HG02870 (cell line): ENCODE data around the gene PGAM2.

Experiments
- ATAC-seq: cut with Tn5 transposase; IDR thresholded peaks from one replicate; pipeline ENCODE4 v1.9.1; 2021; ENCODE audit warnings: mild to moderate bottlenecking, moderate library complexity; ENCODE audit not compliant: unreplicated experiment

Gene PGAM2

DNA sequence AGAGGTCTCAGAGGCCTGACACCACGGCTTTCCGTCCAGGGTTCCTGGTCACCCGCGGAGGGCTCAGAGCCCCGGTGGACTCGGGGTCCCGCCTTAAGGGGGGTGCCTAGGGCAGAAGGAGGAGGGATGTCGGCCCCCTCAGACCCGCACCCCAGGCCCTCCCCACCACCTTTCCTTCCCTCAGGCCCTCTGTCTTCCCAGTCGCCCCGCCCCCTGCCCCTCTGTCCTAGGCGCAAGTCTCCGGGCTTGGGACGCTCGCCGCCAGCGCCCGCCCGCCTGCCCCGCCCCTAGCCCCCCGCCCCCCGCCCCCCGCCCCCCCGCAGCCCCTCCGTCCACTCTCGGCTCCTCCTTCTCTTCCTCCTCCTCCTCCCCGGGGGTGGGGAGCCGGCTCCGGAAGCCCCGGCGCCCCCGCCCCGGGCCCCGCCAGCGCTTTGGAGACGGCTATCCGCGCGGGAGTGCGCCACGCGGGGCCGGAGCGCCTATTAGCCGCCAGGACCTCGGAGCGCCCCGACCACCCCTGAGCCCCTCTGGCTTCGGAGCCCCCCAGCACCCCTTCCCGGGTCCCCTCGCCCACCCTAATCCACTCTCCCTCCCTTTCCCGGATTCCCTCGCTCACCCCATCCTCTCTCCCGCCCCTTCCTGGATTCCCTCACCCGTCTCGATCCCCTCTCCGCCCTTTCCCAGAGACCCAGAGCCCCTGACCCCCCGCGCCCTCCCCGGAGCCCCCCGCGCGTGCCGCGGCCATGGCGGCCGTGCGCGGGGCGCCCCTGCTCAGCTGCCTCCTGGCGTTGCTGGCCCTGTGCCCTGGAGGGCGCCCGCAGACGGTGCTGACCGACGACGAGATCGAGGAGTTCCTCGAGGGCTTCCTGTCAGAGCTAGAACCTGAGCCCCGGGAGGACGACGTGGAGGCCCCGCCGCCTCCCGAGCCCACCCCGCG, 38.8 kb upstream of the PGAM2 start, which contains the start of gene AEBP1:
Gene AEBP1, plus strand, starts transcription at position 423 of the 937 bp plus-strand sequence. Its CDS starts 321 bp downstream, at position 744.
- ATAC-seq: no peak

DNA sequence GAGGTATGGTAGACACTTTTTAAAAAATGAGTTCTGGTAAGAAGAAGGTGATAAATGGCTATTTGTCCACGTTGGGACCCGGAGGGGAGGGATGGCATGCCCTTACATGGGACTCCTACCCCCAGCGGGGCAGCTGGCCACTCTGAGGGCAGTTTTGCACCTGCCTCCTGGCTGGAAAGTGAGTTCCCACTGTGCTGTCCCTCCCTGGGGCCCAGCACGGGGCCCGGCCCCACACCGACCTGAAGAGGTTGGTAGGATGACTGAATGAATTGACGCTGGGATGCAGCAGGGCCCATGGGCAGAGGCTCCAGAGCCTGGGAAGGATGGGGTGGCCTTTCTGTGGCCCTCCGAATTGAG, 38.2 kb upstream of the PGAM2 start:
- no peak for ATAC-seq

DNA sequence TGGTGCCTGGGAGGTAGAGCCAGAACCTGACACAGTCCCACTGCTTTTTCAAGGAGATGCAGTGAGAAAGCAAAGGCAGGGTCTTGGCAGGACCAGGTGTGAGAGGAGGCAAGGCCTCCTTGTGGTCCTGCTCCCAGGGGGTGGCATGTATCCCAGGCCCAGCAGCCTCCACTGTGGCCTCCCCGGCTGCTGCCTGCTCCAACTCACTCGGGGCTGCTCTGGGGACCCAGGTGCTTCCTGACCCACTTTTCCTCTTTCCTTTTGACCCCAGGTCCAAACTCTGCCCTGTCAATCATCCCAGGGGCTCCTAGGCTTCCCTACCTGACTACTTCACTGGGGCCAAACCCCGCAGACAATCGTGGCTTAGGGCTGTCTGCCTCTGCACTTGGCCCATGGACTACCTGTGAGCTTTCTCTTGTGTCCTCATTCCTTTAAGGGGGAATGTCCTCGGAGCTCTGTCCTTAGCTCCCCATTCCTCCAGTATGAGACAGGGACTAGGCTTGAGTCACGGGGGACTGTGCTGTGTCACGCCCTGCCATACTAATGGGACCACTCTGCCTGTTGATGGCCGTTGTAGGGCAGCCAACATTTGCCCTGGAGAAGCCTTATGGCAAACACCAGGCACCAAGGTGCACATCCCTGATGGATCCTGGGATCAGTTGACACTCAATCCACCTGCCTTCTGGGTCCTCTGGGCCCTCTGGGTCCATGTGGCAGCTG, 37.6 kb upstream of the PGAM2 start:
- ATAC-seq: no peak

DNA sequence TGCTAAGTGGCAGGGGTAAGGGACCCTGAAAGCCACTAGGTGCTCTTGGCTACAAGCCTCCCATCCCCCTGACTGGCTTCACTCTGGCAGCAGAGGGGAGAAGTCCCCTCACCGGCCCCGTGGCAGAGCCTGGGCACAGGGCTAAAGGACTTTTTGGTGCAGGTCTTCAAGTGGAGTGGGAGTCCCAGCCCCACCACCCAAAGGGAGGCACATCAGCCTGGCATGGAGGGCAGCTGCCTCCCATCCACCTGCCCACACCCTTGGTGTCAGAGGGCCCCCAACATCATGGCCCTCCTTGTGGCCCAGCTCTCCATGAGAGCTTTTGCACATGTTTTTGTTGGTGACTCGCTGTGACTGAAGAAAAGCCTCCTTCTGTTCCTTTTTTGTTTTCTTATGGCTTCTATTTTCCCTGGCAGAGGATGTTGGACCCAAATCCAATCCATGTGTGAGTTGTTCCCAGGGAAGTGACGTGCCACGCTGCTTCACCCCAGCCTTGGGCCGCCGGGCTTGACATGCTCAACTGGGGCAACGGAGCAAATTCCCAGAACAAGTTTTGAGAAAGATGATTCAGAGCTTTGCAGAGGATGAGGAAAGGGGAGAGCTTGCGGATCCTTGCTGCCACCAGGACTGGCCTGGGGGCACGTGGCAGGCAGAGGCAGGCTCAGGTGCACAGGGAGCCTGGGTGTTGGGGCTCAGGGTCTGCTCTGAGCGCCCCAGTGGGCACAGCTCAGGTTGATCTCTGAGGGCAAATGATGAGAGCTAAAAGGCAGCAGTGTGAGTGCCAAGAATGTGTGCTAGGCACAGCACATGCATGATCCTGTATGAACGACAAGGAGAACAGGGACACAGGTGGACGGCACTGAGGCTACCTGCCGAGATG, 36.8 kb upstream of the PGAM2 start:
- ATAC-seq: no peak

DNA sequence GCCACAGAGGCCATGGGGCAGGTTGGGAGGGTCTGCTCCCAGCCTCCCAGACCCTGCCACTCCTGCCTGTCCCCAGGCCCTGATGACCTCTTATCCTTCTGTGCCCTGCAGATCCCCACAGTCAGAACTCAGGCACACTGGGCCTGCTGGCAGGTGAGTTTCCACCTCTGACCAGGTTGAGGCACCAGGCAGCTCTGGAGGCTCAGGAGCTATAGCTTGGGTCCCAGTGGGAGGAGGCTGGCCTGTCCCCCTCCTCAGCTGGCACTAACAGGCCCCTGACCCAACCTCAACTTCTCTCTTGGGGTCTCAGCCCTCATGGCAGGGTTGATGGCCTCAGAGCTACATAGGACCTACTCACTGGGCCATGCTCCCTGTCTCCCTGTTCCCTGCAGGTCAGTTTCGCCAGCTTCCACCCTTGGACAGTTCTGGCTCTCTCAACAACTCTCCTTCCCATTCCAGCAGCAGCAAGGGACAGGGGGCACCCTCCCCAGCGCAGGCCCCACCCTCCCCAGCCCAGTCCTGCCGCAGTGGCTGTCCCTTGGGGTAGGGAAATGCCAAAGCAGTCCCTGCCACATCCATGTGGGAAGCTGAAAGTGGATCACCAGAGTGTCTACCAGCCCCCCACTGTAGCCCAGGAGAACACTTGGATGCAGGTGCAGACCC, 36.1 kb upstream of the PGAM2 start:
- no peak for ATAC-seq

DNA sequence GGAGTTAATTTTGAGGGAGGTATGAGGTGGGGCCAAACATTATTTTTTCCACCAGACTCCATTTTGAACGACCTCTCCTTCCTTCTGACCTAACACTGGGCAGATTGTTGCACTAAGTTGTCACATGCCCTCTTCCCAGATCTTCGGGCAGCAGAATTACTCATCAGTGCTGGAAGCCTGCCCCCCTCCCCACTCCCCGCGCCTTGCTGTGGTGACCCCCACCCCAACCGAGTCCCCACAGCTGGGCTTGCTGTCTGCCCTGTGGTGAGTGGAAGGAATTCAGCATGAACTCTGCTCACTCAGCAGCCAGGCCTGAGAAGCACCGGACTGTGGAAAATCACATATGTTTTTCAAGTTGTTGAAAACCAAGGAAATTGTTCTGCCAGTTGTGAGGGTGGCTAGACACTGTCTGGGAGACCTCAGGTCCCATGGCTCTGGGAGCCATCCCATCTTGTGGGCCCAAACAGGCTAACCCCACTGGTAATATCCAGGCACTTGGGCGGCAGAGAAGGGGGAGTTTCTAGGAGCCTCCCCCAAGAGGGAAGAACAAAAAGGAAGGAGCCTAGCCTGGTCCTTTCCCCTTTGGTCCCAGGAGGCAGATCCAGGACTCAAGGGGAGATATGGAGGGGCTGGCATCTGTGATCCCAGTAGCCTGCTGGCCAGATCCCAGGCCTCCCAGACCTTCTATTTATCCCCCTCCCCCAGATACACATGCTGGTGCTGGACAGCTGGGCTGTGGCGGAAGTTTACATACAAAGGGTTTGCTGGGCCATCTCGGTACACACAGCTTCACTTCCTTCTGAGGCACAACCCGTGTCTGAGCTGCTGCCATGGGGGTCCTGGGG, 35.3 kb upstream of the PGAM2 start:
- no peak for ATAC-seq

DNA sequence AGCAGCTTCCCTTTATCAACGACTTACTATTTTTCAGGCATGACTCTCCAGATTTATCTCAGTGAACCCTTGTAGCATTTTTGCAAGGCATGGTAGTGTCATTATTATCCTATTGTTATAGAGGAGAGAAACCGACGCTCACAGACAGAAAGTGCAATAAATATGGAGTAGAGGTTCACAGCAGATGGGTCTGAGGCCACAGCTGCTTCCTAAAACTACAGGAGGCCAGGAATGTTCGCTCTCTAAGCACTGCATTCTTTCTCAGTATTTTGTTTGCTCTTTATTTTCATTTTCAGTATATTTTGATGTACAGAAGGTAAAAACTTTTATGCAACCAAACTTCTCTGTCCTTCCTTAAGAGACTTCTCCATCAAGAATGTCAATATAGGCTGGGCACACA, 34.3 kb upstream of the PGAM2 start:
- no peak for ATAC-seq

DNA sequence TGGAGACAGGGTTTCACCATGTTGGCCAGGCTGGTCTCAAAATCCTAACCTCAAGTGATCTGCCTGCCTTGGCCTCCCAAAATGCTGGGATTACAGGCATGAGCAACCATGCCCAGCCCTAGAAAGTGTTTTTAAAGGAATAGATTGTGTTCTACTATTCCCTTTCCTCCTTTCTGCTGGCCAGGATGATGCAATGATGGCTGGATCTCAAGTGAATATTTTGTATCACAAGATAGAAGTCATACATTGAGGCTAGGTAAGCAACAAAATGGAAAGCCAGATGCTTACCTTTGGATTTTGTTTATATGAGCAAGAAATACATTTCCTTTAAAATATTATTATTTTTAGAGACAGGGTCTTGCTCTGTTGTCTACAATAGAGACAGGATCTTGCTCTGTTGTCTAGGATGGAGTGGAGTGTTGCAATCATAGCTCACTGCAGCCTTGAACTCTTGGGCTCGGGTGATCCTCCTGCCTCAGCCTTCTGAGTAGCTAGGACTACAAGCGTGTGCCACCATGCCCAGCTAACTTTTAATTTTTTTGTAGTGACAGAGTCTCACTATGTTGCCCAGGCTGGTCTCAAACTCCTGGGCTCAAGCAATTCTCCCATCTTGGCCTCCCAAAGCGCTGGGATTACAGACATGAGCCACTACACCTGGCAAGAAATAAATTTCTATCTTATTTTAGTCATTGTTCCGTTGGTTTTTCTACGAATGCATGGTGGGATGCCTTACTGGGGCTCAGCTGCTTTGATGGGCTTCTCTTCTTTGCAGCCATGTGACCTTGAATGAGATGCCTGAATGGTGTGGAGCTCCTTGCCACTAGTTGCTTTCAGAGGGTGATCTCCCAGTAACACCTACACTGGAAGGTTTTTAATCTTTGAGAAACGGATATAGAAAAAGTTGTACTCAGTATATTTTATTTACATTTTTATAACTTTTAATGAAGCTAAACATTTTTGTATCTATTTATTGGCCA, 33.0 kb upstream of the PGAM2 start:
- no peak for ATAC-seq

DNA sequence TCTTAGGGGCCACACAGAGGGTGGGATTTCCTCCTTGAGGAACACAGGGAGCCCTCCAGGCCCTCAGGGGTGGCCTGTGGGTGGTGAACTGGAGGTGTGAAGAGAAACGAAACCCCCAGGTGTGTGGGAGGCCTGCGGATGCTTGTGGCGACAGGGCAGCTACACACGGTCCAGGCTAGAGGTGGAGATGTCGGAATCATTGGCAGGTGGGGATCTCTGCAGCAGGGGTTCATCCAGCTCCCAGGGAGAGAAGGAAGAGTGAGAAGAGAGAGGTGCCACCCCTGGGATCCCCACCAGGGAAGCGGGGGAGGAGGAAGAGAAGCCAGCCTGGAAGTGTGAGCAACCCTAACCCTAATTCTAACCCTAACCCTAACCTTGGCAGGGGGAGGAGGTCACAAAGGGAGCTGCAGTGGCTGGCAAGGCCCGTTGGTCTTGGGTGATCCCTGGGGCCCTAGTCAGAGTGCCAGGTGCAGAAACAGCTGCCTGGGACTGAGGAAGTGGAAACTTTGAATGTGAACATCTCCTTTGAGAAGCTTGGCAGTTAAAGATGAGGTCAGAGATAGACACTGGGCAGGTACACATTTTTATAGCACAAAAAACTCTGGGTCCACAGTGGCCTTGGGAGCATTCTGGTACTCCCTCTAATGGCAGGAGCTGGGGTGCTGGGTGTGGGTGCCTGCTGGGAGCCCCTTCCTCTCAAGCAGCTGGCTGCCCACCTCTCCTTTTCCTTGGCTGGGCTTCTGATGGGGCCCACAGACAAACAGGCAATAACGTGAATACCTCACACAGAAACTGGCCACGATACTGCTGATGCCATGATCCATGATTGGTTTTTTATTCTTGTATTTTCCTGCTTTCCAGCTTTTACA, 31.9 kb upstream of the PGAM2 start:
- ATAC-seq: peak; percentile 48

DNA sequence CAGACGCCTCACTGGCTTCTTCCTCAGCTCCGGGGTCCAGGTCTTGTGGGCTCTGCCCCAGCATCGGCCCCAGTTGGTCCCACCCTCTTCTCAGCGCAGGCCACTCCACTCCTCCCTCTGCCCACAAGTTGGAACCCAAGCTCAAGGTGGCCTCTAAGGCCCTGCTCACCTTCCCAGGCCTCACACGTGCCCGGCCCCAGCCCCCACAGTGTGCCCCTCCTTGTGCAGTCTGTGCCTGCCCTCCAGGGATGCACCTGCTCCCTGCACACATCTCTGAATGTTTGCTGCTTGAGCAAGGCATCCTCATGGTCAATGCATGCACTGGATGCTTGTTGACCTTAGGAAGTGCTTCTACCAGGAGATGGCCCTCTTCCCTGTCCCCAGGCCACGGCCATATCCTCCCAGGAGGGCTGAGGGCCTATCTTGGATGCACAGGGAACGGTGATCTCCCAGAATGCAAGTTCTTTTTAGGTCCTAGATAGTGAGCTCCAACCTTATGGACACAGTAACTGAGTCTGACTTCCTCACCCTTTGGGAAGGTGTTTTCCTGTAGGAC, 31.0 kb upstream of the PGAM2 start:
- no peak for ATAC-seq

DNA sequence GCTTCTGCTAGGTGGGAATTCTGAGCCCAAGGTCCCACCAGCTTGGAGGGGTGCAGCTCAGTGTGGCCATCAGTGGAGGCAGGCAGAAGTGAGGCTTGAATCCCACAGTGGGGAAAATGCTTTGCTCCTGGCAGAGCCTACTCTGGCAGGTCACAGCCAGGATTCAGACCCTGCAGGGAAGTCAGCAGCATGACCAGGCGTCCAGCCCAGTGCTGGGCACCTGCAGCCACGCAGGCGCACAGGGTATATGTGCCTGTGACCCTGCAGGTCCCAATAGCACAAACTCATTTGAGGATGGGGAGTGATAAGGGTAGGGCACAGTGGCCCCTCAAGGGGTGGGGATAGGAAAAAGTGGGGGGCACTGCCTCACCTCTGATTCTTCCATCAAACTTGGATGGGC, 30.4 kb upstream of the PGAM2 start:
- no peak for ATAC-seq

DNA sequence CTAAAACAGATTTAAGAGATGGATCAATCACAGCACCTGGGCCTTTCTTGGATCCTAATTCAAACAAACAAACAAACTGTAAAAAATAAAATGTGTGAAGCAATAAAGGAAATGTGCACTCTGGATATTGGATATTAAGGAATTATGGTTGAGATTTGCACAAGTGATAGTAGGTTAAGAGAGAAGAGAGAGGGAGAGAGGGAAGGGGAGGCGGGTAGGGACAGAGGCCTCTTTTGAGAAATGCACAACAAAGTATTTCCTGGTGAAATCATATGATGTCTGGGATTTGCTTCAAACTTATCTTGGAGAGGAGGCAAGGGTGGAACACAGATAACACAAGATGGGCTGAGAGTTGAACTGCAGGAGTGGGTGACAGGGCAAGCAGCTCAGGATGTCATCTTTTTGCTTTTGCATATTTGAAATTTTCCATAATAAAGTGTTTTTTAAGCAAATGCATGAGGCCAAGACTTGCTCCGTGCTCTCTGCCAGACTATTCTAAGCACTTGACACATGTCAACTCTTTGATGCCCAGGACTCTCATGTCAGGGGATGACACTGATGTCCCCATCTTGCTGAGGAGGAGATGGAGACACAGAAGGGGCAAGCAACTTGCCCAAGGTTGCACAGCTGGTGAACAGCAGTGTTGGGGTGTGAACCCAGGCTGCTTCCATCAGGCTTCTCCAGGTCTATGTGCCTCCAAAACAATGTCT, 29.7 kb upstream of the PGAM2 start:
- no peak for ATAC-seq

DNA sequence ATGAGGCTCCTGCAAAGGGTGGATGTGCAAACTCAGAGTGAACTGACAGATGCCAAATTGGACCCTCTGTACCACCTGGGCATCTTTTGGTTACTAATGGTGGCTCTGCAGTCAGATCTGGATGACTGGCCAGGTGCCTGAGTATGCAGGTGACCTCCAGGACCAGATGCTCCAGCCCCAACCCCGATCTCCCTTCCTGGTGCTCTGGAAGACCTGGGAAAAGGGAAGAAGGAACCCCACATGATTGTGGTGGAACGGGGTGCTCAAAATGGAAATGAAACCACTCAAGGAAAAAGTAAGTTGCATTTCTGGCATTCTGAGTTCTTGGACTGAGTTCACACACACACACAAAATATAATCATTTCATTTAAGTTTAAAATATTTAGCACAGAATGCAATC, 29.0 kb upstream of the PGAM2 start:
- ATAC-seq: no peak

DNA sequence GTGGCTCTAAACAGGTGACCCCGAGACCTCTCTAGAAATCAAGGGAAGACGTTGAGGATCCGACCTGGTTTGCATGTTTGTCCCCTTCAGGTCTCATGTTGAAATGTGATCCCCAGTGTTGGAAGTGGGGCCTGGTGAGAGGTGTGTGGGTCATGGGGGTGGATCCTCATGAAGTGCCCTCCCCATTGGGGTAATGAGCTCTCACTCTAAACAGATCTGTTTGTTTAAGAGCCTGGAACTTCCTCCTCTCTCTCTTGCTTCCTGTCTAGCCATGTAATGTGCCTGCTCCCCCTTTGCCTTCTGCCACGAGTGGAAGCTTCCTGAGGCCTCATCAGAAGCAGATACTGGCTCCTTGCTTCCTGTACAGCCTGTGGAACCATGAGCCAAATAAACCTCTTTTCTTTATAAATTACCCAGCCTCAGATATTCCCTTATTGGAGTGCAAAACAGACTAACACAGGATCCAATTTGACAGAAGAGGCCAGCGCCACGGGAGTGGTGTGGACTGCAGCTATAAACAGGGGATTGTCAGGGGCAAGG, 27.8 kb upstream of the PGAM2 start:
- no peak for ATAC-seq

DNA sequence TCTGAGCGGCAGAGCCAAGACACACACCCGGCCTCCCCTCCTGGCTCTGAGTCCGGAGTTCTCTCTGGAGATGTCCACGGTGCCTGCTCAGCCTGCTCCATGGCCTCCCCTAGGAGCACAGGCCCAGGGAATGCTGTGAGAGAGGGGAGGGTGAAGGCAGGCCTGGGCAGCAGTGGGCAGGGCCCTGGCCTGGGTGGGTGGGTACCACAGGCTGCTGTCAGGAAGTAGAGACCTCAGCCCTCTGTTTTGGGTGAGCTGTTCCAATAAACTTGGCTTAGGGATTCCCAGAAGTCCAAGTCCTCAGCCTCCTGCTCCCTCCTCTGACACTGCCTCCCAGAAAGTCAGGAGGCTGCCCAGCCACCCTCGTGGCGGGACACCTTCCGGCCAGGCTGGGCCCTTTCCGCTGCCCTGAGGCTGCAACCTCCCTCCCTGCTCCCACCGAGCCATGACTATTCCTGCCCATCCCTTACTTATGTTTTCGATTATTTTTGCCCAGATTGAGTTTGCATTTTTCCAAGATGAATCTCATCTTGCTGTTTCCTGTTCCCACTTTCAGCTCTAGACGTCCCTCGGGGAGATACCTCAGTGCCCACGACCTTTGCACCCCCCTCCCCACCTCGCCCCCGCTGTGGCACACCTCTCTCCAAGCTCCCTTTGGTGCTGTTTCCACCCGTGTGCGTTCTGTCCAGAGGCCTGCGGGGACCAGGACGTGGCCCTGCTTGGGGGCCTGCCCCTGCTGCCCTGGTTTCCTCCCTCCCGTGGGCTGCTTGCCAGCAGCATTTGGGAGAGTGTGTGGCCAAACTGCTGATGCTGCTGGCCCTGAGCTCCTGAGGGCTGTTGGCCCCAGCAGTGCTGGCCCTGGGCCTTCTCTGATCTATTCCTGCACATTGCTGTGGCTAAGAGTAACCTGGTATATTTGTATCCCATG, 22.8 kb upstream of the PGAM2 start:
- ATAC-seq: no peak
